Stimulated activated CD8-positive, alpha-beta memory T cell treated with anti-CD3 and anti-CD28 coated beads, Interleukin-7, amount 100 ng/mL, for 48 hours (primary cell): ENCODE measurements around the gene ADAM19.

ENCODE experiments used
- DNase-seq, 2 donors: peaks; one replicate each; pipeline ENCODE4 v3.0.0-alpha.2; 2020; ENCODE audit warnings: low read depth in 1 of 2; ENCODE audit errors: extremely low read depth in 1 of 2

The ADAM19 gene

DNA sequence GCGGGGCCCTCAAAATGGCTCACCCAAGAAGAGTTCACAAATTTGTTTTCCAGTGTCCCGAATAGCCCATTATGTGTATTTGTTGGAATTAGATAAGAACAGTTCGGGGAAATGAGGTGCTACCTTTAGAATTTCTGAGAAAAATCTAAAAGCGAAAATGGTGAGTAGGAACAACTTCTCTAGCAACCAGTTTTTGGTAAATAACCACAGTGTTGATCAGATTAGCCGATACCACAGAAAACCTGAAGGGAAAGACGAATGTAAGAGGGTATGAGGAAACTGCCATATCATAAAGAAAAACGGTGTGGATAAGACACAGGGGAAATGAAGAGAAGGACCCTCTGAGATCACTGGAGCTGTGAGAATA, 31.0 kb downstream of the ADAM19 start:
- DNase-seq, result no peak

DNA sequence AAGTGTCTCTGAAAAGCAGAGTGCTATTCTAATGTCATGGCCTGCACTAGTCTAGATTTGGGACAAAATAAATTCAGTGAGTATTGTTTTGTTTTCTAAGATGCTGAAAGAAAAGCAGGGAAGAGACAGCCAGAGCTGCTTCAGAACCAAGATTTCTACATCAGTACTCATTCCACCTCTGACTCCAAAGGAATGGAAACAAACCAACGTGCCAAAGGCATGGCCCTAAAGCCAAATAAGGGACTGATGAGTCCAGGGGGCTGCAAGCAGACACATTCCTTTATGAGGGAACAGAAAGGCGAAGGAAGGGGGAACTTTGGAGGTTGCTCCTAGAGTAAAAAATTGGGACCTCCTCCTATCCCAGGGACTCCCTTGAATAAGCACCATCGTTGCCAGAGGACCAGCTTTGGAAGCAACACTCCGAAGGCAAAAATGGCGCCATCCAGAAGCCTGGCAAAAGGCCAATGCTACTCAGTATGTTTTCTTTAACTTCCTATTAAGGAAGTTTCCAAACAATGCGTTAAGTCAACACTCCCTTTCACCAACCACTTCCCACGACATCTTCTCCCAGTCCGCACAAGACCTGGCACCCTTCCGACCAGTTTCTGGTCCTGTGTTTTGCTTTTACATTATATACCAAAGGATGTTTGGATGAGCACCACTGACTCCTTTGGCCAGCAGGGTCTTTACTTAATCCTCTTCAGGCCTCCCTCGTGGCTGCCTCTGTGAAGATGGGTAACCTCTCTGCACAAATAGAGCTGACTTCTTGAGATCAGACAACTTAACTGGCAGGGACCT, 31.6 kb downstream of the ADAM19 start:
- no peak for DNase-seq

DNA sequence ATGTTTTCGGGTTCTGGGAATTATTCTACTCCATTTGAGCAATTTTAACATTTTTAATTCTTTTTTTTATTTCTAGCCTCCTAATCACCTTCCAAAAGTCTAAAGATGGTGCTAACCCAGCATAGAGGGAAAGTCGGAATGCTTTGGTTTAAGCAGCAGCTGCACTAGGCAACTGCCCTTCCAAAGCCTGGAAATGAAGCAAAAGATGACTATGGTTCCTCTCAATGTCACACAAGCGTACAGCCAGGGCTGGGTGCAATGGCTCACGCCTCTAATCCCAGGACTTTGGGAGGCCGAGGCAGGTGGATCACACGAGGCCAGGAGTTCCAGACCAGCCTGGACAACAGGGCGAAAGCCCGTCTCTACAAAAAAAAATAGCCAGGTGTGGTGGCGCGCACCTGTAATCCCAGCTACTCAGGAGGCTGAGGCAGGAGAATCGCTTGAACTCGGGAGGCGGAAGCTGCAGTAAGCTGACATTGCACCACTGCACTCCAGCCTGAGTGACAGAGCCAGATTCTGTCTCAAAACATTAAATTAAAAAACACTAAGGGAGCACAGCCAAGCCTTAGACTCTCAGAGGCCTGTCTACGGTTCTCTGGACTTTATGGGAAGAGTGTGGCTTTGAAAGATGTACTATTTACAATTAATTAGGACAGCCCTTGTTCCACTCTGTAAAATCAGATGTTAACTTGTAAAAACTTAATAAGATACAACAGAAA, 33.1 kb downstream of the ADAM19 start:
- no peak for DNase-seq

DNA sequence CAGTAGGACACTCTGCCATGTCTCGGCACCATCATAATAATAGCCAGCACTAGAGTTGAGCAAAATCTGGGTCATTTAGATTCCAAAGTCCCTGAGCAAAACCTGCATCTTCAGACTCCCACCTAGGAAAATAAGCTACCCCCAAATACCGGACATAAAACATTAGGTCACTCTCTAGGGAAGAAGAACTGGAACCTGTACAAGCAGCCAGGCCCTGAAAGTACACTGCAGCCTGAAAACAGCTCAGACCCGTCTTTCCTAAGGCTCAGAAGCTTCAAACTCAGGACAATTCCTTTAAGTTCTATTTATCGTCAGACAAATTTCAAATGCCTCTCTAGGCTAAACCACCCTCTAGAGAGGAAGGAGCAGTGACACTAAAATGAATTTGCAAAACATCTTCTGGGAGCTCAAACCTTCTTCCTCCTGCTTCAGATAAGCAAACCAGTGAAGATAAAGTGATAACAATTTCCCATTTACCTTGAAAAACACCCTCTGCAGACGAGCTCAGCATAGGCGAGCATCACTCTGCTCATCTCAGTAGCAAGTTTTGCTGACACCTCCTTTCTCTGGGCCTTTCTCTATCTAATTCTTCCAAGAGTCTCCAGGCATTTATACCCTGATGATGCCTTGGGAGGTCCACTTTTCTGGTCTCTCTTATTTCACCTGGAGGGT, 34.0 kb downstream of the ADAM19 start:
- DNase-seq, result no peak

DNA sequence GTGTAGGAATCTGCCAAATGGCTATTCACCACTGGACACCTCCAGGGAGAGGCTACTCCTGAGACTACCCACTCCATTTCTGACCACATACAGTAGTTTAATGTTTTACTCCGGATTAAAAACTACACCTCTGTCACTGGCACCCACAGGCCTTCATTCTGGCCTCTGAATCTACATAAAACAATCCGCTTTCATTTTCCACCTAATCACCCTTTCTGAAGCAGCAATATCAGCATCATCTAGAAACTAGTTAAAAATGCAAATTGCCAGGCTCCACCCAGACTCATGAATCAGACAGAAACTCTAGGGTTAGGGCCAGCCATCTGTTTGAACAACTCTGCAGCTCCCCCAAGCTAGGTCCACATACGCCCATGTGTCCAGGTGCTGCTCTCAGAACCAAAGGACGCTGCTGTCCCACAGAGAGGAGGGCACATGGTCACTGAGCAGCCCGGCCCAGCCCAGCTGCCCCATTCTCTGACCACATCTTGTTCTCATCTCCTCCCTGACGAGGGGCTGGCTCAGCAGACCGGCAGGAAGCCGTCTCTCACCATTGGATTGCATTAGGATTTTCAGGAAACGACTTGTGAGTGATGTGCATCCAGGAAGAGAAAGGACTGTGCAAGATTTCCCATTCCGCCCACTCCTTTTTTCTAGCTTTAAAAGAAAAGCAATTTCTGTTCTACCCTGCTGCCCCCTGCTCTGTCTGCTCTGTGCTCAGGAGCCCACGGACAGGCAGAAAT, 34.7 kb downstream of the ADAM19 start:
- peak in 1 of 2 donors; percentile 52 for DNase-seq

DNA sequence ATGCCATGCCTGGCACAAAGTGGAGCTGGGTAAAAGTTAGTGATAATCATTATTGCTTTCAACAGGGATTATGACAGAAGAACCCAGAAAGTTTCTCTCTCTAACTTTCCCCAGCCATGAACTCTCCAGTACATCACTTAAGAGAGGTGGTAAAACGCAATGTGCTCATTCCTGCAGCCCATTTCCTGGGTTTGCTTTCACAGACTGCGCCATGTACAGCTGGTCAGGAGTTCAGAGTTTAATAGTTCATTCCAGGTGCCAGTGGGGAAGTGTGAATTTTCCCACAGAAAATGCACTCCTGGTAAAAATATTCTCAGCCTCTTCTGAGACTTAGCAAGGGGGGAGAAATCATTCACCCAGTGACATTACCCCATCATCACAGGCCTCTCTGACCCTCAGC, 35.5 kb downstream of the ADAM19 start:
- DNase-seq, result no peak

DNA sequence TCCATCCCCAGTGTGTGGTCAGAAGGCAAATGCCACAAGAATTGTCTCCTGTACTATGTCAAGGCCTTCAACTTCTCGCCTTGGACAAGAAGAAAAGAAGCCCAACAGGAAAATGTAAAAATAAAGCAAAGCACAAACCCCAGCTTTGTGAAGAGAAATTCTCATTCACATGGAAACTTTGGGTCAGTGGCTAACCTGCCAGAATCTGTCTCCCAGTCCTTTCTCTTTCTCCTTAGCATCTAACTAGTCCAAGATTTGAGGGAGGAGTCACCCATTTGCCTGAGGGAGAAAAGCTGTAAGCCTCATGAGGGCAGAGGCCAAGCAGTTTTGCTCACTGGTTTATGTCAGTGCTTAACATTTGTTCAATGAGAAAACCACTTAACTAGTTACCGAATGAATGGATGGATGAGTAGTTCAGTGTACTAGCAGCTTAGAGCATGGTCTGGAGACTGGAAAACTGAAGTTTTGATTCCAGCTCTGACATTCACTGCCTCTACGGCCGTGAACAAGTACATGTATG, 36.0 kb downstream of the ADAM19 start:
- DNase-seq, result no peak

DNA sequence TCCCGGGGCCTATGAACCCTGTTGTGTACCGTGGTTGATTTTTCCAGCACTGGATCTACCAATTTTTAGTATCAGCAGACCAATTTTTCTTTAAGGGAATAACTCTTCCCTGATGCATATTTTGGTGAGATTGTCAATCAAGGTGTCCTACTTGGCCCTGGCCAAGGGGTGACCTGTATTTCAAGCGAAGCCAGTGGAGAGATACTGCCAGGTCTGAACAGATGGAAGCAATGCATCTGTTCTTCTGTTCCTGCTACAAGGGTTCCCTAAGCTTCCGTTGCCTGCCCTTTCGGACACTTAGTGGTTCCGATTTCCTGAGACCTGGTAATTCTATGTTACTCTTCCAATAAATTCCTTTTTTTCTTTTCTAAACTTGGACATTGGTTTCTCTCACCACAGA, 37.3 kb downstream of the ADAM19 start:
- no peak for DNase-seq

DNA sequence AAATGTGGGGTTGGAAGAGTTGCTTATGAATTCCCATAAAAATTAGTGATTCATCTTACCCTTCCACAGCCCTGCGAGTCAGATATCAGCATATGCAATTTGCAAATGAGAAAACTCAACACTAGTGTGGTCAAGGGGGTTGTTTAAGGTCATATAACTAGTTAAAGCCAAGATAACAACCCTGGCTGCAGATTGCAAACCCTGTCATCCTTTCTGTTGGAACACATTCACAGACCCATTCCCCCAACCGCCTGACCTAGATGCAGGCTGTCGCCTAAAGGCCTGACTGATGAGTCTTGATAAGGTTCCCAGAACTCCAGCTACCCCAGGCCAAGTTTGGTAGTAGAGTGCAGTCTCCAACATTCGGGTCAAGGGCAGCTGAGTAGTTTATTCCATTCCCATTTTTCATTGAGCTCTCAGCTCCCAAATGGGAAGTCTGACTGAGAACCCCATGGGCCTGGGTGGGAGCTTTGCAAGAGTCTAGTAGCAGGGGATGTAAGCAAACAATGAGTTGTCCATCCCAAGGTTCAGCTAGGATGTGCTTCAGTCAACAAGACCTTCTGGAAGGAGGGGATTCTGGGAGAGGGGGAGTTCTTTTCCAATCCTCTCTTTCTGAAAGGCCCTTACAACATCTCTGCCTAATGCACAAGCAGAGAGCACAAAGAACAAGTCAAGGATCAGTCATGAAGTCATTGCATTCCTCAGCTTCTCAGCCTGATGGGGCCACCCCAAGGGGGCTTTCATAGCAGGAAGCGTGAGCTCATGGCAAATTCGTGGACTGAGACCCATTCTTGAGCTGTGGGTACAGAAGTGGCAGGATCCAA, 40.3 kb downstream of the ADAM19 start:
- DNase-seq, result no peak

DNA sequence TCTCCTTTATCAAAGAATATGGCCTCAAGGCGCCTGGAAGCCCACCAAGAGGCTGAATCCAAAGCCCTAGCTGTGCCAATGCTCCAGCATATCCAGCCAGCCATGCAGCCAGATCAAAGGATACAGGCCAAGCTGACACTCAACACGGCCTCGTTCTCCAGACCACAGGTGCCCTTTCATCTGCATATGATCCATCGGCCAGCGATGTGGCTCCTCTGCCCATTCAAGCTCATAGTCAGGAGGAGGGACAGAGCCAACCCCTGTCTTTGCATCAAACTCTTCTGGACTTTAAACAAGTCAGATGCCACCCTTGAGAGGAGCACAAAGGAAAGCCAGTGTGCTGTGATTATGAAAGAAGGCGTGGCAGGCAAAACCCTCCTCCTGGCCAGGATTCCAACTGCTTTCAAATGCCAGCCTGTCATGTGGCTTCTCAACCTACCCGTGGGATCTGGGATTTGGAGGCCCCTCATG, 42.5 kb downstream of the ADAM19 start:
- DNase-seq, result no peak

DNA sequence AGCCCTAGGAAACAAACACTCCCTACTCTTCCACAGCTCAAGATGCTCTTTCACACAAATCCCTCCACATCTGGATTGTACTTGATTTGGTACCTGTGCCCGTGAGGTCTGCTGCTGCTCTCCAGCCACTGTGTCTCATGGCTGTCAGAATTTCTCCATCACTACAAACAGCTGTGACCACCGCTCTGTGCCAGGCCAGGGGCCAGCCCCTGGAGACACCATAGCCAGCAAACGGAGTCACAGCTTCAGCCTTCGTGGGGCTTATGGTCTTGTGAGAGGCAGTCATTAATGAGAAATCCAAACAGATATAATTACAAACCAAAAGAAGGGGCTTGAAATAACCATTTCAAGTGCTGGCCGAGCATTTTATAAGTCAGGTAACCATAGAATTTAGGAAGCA, 43.6 kb downstream of the ADAM19 start:
- DNase-seq, result no peak

DNA sequence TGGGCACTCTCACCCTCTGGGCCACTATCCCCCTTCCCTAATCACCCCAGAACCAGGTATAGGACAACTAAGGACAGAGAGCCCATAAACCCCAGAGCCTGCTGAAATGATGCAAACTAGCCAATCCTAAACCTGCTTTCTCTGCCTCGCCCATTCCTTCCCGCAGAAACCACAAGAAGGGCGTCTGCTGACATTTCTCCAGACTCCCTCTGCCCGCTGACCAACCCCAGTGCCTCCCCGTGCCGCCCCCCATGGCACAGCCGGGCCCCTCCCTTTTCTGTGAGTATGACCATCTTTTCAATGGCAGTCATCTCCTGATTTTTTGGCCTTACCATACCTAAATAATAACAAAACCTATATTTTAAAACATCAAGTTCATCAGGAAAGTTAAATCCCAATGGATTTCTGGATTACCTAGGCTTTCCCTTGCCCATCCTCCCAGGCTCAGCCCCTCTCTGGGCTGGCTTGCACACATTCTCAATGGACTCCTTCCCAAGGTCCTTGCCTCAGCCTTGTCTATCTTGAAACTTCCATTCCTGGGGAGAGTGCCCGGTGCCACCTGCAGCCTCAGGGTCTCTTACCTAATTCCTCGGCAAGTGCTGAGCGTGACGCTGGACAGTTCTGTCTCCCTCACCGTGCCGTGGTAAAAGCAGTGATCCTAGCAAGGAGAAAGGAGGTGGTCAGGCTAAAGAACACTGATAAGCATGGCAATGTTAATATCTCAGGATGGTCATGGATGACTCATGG, 45.2 kb downstream of the ADAM19 start:
- DNase-seq, result no peak

DNA sequence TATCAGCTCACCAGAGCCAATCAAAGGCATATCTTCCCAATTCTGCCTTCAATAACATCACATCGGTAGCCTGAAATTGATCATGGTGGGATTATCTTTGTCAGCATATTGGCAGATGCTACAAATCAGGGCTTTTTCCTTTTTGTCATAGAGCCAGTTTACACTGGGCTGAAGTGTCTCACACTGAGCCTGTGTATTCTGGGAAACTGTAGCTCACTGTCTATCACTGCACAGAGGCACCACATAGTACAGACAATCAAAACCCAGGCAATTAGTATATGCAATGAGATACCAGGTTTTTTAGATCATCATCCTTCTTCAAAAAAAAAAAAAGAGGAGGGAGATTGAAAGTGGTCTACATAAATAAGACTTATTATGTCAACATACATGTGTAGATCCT, 46.6 kb downstream of the ADAM19 start:
- DNase-seq, result no peak

DNA sequence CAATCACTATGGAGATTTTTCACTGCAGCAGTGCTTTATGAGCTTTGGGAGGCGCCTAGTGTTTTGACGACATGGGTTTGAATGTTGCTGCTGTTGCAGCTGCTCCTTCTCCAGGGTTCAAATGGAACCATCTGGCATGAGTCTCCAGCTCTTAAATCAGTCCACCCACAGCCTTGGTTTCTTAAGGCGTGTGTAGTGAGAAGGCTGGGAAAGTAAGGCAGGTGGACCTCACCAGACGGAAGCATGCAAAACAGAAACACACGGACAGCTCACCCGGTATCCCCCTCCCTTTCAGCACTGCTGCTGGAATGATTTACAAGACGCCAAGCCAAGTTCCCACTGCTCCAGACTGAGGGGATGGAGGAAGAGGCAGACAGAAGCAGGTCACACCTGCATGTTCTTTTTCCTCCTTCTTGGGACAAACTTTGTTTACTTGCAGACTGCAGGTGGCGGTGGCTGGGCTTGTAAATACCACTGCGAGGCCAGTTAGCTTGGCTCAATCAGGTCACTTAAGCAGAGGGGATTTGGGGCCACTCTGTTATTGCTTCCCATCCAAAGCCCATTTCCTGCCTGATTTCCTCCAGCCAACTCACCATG, 47.4 kb downstream of the ADAM19 start:
- no peak for DNase-seq

DNA sequence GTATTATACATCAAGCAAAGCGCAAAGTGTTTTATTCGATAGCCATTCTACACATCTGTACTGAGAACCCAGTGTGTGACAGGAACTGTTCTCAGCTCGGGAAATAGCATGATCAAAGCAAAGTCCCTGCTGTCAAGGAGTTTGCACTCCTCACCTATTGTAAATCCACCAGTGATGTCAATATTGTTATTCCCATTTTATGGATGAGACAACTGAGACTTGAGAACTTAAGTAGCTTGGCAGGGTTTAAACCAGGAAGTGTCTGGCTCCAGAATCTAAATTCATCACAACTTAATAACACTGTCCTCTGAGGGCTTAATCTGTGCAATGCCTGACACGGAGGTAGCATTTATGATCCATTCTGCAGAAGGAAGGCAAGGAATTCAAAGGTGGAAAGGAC, 50.7 kb downstream of the ADAM19 start:
- no peak for DNase-seq

DNA sequence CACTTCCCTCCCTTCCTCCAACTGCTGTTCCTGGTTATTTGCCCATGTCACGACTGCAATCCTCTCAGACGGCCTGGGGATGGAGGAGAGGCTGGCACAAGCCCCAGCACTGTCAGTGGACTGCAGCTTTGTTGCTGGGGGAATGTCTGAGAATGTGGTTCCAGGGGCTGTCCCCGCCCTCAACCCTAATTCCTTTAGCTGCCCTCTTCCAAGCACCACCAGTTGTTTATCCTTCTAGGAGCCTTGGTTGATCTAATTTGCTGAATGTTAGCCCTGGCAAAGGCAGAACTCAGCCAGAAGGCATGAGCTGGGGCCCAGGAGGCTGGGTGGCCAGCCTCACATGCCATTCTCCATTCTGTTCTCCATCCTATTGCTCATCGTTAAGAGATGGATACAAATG, 51.6 kb downstream of the ADAM19 start:
- DNase-seq, result no peak

DNA sequence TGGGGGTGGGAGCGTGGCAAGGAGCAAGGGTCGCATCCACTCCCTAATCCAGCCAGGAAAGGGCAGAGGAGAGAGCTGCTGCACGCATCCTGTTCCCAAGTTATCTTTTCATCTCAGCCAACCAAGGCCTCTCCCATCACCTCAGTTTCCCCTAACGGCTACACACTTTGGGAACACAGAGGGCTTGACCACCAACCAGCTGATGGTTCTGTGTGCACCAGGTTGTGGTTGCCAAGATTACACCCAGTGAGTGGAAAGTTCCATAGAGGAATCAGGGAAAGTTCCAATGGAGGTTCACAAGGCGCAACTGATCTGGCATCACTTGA, 53.9 kb downstream of the ADAM19 start:
- DNase-seq, result no peak

DNA sequence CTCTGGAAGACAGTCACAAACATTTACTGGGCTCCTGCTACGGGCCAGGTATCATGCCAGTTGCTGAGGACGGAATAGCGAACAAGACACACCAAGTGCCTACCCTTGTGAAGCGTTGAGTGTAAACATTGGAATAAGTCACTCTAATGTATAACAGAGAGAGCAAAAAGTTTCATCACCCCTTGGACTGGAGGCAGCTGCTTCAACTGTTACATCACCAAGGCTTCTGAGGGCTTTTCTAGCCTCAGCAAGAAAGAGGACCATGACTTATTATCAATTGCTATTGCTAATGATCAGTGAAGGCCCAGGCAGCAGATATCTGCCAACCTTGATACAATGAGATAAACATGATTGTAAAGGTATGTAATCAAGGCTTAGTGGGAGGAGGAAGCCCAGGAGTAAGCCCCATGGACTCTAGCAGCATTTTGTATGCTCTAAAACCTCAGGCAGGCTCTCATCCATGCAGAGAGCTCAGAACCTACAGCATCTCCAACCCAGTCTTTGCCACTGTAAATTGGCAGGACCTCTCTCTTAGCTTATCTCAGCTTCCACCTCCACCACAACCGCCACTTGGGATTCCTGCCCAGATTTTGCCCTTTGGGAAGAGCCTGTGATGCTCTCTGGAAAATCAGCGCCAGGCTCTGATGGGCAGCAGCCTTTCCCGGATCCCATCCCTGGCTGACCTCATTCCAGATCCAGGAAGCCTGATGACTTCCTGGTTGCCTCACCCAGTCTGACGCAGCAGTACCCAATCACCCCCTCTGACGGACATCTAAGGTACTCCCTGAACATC, 54.5 kb downstream of the ADAM19 start:
- no peak for DNase-seq
